Amniotic stem cell (primary cell): ENCODE measurements around the gene IQCH.
"Not testable (repeated sequence)": the region's sequence is repeated elsewhere in the genome, so short reads cannot be mapped to it uniquely, and the experiment has no call there.

Source experiments
- DNase-seq: peaks from one replicate; lab custom pipeline; 2025; lab: John Stamatoyannopoulos, UW

The IQCH gene

DNA sequence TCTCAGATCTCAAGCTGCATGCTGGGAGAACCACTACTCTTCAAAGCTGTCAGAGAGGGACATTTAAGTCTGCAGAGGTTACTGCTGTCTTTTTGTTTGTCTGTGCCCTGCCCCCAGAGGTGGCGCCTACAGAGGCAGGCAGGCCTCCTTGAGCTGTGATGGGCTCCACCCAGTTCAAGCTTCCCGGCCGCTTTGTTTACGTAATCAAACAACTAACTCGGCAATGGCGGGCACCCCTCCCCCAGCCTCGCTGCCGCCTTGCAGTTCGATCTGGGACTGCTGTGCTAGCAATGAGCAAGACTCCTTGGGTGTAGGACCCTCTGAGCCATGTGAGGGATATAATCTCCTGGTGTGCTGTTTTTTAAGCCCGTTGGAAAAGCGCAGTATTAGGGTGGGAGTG, 199.1 kb downstream of the IQCH start:
- not testable (repeated sequence) for DNase-seq

DNA sequence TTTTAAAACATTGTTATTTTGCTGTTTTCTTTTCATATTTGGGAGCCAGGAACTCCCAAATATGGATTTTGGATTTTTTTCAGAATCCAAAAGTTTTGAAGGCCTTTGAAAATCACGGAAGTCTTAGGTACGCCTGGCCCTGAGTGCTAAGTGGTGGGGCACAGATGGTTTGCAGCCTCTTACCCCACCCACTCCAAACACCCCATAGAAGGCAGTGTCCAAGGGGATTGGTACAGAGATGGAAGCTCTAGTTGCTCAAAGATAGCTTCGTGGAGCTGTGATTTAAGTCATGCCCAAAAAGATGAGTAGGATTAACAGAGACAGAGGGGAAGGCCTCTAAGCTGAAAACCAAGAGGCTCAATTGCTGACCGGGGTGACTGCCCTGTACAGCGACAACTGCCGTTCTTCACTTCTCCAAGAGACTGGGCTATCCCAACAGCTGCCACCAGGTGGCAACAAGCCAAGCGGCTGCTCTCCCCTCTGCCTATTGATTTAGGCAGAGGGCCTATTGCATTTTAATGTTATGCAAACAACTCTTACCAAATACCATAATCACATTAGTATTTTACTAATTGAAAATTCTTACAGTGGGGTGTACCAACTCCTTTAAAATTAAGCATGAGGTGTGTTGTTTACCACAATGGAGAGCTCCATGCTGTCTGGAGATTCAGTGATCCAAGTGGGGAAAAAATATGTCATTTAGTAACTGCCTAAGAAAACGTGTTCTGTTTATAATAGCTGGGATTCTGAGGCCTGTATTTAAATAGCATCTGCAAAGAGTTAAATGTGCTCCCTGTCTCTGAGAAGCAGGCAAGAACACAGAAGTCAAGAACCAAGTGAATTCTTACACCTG, 202.3 kb downstream of the IQCH start:
- DNase-seq: peak; percentile 52

DNA sequence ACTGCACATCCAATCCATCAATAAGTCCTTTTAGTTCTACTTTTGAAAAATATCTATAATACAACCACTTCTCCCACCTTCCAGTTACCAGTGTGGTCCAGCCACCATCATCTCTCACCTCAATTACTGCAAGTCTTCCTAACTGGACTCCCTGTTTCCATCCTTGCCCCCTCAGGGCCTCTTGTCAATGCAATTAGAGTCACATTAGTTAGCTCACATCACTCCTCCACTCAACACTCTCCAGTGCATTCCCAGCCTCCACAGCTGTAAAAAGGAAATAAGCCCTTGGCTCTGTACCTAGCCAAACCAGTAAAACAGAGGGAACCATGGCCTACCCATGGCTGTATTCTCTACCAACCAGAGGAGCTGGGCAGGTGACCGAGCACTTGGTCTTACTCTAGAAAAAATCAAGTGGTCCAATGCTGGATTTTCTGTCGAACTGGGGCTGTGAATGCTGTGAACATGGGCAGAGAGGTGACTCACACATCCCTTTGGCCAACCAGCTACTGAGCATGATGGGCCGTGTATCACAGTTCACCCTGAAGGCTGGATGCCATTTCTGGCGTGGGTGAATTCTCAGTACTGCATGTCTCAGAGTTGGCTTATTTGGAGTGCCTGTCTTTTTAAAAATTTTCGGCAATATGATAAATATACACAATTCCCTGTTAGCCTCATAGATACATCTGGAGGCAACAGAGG, 203.9 kb downstream of the IQCH start:
- no peak for DNase-seq

DNA sequence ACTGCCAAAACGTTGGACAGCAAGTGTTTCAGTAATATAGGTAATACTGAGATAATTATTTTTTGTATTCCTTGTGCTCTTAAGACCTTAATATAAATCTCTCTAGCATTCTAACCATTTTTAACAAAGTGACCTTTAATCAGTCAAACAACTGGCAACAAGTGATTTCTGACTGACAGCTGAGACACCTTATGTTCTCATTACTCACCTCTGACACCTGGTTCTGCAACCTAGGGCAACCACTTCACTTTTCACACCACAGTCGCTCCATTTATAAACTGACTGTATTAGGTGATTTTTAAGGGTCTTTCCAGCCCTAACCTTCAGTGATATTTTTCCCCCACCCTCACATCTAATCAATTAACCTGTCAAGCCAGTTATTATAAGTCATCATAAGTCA, 205.9 kb downstream of the IQCH start:
- no peak for DNase-seq

GRCh38 chr15:67461735-67462134, 207.1 kb downstream of the IQCH start:
- no peak for DNase-seq

GRCh38 chr15:67462875-67463274, 208.3 kb downstream of the IQCH start:
- DNase-seq: no peak

DNA sequence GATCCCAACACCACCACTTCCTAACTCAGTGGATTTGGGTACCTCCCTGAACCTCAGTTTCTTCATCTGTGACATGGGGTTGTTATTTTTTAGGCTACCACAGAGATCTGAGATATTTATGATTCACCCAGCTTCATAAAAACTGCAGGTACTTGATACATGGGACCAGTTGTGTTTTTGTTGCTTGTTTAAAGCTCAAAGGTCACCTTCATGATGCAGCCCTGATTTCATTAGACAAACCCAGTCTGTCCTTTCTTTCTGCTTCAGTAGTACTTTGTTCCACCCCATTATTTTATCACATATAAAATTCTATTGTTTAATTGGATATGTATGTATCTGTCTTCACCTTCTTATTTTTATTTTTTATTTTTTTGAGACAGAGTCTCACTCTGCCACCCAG, 208.9 kb downstream of the IQCH start:
- no peak for DNase-seq

DNA sequence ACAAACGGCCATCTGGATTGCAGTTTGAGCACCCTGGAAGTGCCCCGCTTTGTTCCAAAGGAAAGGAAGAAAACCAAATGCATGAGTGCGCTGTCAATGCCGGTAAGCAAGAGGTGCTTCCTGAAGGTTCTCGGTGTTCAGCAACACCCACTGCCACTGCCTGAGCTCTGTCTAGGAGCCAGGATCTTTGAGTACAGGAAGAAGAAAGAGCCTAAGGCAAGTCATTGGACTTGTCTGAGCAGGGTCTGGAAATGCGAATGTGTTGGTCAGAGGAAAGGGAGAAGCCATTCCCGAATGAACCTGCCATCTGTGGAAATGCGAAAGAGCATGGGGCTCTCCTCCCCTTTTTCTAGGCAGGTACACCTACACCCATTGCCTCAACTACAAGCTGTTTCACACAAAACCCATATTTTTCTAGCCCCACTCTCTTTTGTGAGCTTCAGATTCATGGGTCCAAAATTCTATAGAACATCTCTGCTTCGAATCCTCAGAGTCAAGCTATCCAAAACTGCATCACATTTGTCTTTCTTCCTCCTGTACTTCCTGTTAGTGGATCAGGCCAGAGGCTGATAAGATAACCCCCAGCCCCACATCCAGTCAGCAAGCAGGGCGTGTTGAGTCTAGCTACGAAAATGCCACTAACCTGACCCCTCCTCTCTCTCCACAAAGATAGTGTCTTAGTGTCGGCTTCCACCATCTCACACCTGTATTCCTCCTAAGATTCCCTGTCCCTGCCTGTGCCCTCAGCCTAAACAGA, 210.8 kb downstream of the IQCH start:
- no peak for DNase-seq

- DNase-seq: no peak
These were observed 213.8 kb downstream of the IQCH start for GRCh38 chr15:67468416-67468815.

- DNase-seq: no peak
These were observed 215.1 kb downstream of the IQCH start for GRCh38 chr15:67469680-67470079.

- no peak for DNase-seq
These were observed 218.4 kb downstream of the IQCH start for GRCh38 chr15:67472957-67473356.

- DNase-seq: no peak
These were observed 220.0 kb downstream of the IQCH start for GRCh38 chr15:67474405-67475110.

GRCh38 chr15:67479781-67480505, 225.4 kb downstream of the IQCH start:
- no peak for DNase-seq

DNA sequence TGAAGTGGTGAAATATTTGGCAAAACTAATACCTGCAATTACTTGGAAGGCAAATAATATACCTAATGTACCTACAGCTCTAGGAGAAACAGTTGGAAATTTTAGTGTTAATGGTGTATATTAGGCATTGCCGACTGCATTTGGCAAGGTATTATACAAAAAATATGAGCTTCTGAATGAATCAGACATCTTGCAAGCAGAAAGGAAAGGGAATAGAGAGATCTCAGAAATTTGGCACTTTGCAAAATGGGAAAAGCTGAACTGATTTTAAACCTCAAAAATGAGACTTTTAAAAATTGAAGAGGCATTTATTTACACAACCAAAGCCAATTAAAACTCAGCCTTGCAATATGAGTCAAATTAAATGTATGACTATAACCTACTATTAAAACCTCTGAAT, 226.2 kb downstream of the IQCH start:
- no peak for DNase-seq

- no peak for DNase-seq
These were observed 227.1 kb downstream of the IQCH start for GRCh38 chr15:67481680-67482079.

- no peak for DNase-seq
These were observed 241.0 kb downstream of the IQCH start for GRCh38 chr15:67495585-67495984.

DNA sequence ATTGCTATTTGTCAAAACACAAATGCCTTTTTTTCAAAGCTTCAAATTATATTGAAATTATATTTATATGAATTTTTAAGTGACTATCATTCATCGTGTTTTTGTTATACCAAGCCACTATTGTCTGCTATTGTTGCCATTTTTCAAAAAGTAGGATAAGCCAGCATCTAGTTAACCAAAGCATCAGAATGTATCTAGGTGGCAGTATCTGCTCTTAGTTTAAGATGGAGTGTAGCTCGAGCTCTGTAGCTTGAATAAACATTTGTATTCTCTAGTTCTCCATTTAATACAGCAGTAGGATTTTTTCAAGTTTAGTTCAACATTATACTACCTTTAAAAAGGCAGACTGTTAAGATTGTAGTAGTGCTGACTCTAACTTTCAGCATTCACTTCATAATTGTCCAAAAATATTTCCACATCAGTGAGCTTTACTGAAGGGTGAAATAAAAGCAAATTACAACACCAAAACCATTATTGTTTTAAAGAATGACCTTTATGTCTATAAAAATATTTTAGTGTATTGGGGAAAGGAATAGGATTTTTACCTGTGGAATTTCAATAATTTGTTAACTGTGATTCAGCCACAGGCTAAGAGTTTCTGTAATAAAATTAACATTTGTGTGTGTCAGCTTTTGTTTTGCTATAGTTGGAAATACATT, 246.7 kb downstream of the IQCH start:
- DNase-seq: no peak

DNA sequence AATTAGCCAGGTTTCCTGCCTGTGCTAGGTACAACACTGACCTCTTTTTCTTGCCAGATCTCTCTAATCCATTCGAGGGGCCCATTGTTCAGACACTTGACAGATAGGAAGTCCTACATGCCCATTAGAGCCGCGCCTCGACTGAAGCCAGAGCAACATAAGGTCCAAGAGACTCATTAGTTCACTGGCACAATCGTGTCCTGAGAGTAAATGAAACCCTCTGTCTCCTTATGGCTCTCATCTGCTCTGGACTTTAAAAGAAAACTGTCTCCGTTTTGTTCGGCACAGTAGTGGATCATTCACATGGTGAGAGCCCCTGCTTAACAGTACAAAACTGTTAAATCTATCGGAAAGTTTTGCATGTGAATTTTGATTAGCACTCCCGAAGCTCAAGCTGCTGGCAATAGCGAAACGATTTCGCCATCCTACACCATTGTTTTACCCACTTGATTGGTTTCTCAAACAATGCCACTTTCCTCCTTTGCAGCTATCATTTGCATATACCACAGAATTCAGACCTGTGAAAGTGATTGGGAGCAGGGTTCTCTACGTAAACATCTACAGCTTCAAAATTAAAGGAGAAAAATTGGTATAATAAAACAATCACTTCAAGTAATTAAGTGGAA, 247.4 kb downstream of the IQCH start:
- no peak for DNase-seq

DNA sequence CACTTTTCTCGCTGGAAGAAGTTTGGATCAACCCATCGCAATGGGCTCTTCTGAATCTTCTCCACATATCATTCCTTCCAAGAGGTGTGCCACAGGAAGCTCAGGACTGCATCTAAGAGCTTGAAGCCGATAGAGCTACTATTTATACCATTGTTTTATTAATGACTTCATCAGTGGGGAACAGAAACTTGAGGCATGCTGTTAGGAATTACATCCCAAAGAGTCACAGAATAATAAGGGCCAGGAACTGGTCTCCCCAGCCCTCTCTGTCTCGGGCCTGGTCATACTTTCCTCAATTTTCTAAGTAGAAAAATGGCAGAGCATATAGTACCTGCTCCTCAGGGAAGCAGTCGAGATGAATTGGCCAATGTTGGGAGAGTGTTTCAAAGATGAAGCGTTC, 249.5 kb downstream of the IQCH start:
- no peak for DNase-seq

DNA sequence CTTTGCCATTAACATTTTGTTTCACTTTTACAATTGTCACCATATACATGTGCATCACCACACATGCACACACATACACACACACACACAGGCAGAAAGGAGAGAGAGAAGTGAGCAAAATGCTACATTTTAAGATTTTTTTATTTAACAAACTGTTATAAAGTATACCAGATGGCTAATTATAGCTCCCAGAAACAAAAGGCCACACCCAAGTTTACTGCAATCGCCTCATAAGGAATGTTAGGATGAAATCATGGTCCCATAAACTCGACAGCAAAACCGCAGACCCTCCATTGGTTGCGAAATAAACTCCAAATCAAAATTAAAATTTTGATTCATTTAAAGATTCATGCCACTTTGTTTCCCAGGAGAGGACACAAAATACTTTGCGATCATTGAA, 250.2 kb downstream of the IQCH start:
- no peak for DNase-seq
